Activated CD4-positive, alpha-beta T cell treated with anti-CD3 and anti-CD28 coated beads for 36 hours (primary cell): ENCODE data around the gene AKAP8. TPM values are rescaled to one million over a fixed set of nuclear protein-coding genes. Genes with fewer than 3 reads are reported as not detected.

ENCODE experiments used
- ATAC-seq: fragments of 200-7000 bp; cut with Tn5 transposase; one replicate; pipeline ENCODE4 v1.10.0; 2021; ENCODE audit warnings: mild to moderate bottlenecking, moderate library complexity
- CTCF ChIA-PET: fragments of 350-600 bp; sonication (Branson Sonifier 250); formaldehyde crosslinking; loops from one replicate; lab custom pipeline; 2021; ENCODE audit warnings: antibody characterized with exemption; lab: Charles Lee
- POLR2A ChIA-PET: fragments of 350-600 bp; sonication (Branson Sonifier 250); formaldehyde crosslinking; loops from one replicate; lab custom pipeline; 2021; ENCODE audit warnings: antibody characterized with exemption, inconsistent platforms; lab: Charles Lee
- DNase-seq: peaks from one replicate; pipeline ENCODE4 v3.0.0-alpha.2; 2020
- H3K27ac Mint-ChIP-seq: one replicate; pipeline ENCODE4 v1.8.0; 2021; ENCODE audit warnings: mixed read lengths
- H3K27me3 Mint-ChIP-seq: one replicate; pipeline ENCODE4 v1.8.0; 2021; ENCODE audit warnings: mixed read lengths
- H3K36me3 Mint-ChIP-seq: one replicate; pipeline ENCODE4 v1.8.0; 2021; ENCODE audit warnings: low read depth, mixed read lengths
- H3K4me1 Mint-ChIP-seq: one replicate; pipeline ENCODE4 v1.8.0; 2021; ENCODE audit warnings: mixed read lengths
- H3K4me3 Mint-ChIP-seq: one replicate; pipeline ENCODE4 v1.8.0; 2021; ENCODE audit warnings: mild to moderate bottlenecking, moderate library complexity, mixed read lengths
- H3K9me3 Mint-ChIP-seq: one replicate; pipeline ENCODE4 v1.8.0; 2021; ENCODE audit warnings: low read depth, mixed read lengths
- intact Hi-C, 2 experiments: fragments of 100-400 bp; cut with DNase I in 1 of 2; cut with micrococcal nuclease in 1 of 2; formaldehyde crosslinking; loops; one replicate each; pipeline versions ENCODE4 v1.14.2 to v1.15.1; 2022 to 2024; cut with DNase I, micrococcal nuclease
- total RNA-seq, 2 experiments: library from RNA; stranded (reverse); gene quantifications; one replicate each; pipeline ENCODE4 v1.2.3, GENCODE V29; 2021

Gene AKAP8
- total RNA-seq, 2 experiments from 2014 or later = 47.9 to 54.3 TPM

DNA sequence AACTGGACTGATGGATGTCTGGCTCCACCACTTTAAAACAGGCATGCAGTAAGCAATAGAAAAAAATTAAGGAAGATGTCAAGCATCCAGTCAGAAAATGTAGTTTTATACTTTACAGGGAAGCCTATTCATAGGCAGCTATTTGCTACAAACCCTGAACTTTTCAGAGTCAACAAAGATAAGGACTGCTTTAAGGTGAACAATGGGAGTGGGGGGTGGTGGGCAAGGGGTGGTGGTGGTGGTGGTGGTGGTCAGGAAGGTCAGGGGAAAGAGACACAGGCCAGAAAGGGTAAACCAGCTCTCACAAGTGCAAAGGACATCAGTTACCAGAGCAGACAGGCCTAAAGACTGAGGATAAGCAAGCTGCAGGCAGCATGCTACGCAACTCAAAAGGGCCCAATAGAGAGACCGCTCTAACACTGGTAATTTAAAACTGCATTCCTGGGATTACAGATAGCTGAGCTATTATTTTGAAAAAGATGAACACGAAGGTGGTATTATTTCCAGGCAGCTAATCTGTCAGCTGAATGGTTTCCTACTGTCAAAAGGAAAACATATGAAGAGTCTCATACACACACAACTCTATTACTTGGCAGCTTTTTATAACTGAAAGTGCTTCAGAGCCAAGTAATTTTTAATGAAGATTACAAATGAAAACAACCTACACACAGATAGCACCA, 62.1 kb downstream of the AKAP8 start:
- H3K27me3 Mint-ChIP-seq = no peaks in the 10 kb centered on the region
- intact Hi-C loops = loop anchor here (2.0 kb wide), 1 partner anchor 17 kb away; no protein-coding TSS in a partner anchor
- H3K4me3 Mint-ChIP-seq = peak overlapping the region; percentile 5
- ATAC-seq = peak; percentile 14
- ChIA-PET CTCF (interaction anchor here (0.6 to 1.6 kb wide), 5 partner anchors 11 to 65 kb away, joined by 3 to 7 read pairs (median 3); no protein-coding TSS in a partner anchor), POLR2A (interaction anchor here (1.3 to 1.5 kb wide), 2 partner anchors 13 to 16 kb away, joined by 5 read pairs; no protein-coding TSS in a partner anchor)
- DNase-seq = no peak
- H3K4me1 Mint-ChIP-seq = peaks cover 86% of the 10 kb centered on the region
- peak overlapping the region; percentile 78 for H3K27ac Mint-ChIP-seq
- H3K36me3 Mint-ChIP-seq = peaks cover 19% of the 10 kb centered on the region
- H3K9me3 Mint-ChIP-seq = peaks cover 3% of the 10 kb centered on the region

DNA sequence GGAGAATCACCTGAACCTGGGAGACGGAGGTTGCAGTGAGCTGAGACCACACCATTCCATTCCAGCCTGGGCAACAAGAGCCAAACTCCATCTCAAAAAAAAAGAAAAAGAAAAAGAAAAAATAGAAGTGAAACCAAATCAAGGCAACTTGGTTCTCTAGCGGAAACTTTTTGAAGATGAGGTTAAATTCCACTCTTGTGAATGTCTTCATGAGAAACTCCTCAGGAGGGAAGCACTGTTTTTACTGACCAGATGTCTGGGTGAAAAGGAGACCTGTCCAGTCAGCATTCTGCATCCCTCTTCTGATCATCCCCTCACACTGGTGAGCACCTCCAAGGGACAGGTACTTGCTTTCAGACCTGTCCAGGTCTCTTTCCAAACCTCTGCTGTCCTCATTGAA, 63.1 kb downstream of the AKAP8 start:
- no peaks in the 10 kb centered on the region for H3K9me3 Mint-ChIP-seq
- peak overlapping the region; percentile 78 for H3K27ac Mint-ChIP-seq
- intact Hi-C loops = no loop called here
- ATAC-seq = no peak
- no peaks in the 10 kb centered on the region for H3K27me3 Mint-ChIP-seq
- DNase-seq = no peak
- CTCF ChIA-PET = interaction anchor here (0.6 to 1.6 kb wide), 5 partner anchors 10 to 64 kb away, joined by 3 to 7 read pairs (median 3); no protein-coding TSS in a partner anchor
- POLR2A ChIA-PET = interaction anchor here (0.6 to 1.5 kb wide), 3 partner anchors 9 to 12 kb away, joined by 3 to 6 read pairs (median 5); no protein-coding TSS in a partner anchor
- H3K4me3 Mint-ChIP-seq = peak overlapping the region; percentile 11
- peaks cover 17% of the 10 kb centered on the region for H3K36me3 Mint-ChIP-seq
- H3K4me1 Mint-ChIP-seq = peaks cover 86% of the 10 kb centered on the region

DNA sequence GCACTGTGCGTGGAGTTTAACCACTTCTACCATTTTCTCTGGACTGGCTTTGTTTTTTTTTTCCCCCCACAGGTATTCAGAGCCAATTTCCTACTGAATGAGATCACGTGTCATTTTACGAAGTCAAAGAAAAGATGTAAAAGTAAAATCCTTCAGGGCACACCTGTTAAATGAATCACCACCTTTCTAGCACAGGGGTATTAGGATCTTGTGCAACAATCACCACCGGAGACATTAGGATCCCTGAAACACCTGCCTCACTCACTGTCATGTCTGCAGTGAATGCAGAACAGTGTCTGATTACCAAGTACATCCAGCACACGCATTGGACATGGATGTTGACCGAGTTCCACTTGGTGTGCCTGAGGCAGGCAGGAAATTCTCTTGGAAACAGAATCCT, 64.5 kb downstream of the AKAP8 start:
- H3K36me3 Mint-ChIP-seq = peaks cover 17% of the 10 kb centered on the region
- ATAC-seq (no peak), DNase-seq (no peak)
- CTCF ChIA-PET = interaction anchor here (0.5 to 1.2 kb wide), 4 partner anchors 10 to 48 kb away, joined by 3 read pairs; no protein-coding TSS in a partner anchor
- H3K4me1 Mint-ChIP-seq = peaks cover 84% of the 10 kb centered on the region
- no peak overlapping the region for H3K4me3 Mint-ChIP-seq
- no peaks in the 10 kb centered on the region for H3K27me3 Mint-ChIP-seq
- H3K27ac Mint-ChIP-seq = peak overlapping the region; percentile 59
- POLR2A ChIA-PET = interaction anchor here (0.6 kb wide), 1 partner anchor 127 kb away, joined by 3 read pairs; no protein-coding TSS in a partner anchor
- no peaks in the 10 kb centered on the region for H3K9me3 Mint-ChIP-seq
- intact Hi-C loops = no loop called here

DNA sequence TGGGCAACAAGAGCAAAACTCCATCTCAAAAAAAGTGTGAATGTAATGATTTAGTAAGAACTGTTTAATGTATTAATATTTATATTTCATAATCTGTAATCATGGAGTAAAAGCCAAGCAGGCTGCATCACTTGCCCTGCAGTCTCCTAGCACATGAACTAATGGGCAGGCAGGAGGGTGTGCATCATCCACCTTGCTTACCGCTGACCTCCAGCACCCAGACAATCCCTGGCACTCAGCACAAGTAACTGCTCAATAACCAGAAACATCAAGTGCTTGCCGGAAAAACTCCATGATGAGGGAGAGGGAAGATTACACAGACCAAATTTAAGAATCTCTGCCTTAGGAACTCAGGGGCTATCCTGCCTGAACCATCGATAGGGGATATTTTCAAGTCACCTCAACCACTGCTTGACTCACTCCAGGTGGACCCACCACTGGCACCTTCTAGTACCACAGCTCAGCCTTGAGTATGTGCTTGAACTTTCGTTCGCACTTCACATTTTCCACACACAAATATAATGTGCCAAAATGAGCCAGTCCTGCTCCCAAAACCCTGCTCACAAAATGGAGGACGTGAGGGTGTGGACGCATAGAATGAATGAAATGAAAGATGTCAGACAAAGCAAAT, 65.8 kb downstream of the AKAP8 start:
- ATAC-seq = no peak
- H3K27ac Mint-ChIP-seq = peak overlapping the region; percentile 67

GRCh38 chr19:15307169-15307568, 72.4 kb downstream of the AKAP8 start:
- no peak overlapping the region for H3K4me3 Mint-ChIP-seq
- no peaks in the 10 kb centered on the region for H3K9me3 Mint-ChIP-seq
- ATAC-seq (no peak), DNase-seq (no peak)
- intact Hi-C loops = loop anchor here in 1 of 2 experiments (2.0 to 10.0 kb wide), 2 partner anchors 772 to 782 kb away; partner anchors contain the start of gene TECR
- peak overlapping the region; percentile 40 for H3K27ac Mint-ChIP-seq
- ChIA-PET CTCF (interaction anchor here (2.0 kb wide), 1 partner anchor 10 kb away, joined by 7 read pairs; no protein-coding TSS in a partner anchor), POLR2A (interaction anchor here (0.9 kb wide), 1 partner anchor 9 kb away, joined by 6 read pairs; no protein-coding TSS in a partner anchor)
- H3K4me1 Mint-ChIP-seq = peaks cover 78% of the 10 kb centered on the region
- no peaks in the 10 kb centered on the region for H3K27me3 Mint-ChIP-seq
- H3K36me3 Mint-ChIP-seq = peaks cover 19% of the 10 kb centered on the region

More for the DNA sequence above, 65.8 kb downstream of the AKAP8 start:
- H3K4me1 Mint-ChIP-seq = peaks cover 81% of the 10 kb centered on the region
- ChIA-PET POLR2A (no interaction called here), CTCF (interaction anchor here (1.2 kb wide), 1 partner anchor 22 kb away, joined by 3 read pairs; no protein-coding TSS in a partner anchor)
- H3K36me3 Mint-ChIP-seq = peaks cover 20% of the 10 kb centered on the region
- no peaks in the 10 kb centered on the region for H3K9me3 Mint-ChIP-seq
- H3K4me3 Mint-ChIP-seq = no peak overlapping the region
- intact Hi-C loops = no loop called here
- H3K27me3 Mint-ChIP-seq = no peaks in the 10 kb centered on the region
- DNase-seq = no peak

GRCh38 chr19:15305582-15306334, 73.8 kb downstream of the AKAP8 start:
- Mint-ChIP-seq H3K4me3 (no peak overlapping the region), H3K27me3 (no peaks in the 10 kb centered on the region), H3K27ac (no peak overlapping the region), H3K9me3 (no peaks in the 10 kb centered on the region), H3K36me3 (peaks cover 14% of the 10 kb centered on the region), H3K4me1 (peaks cover 78% of the 10 kb centered on the region)
- DNase-seq (no peak), ATAC-seq (no peak)
- CTCF ChIA-PET = interaction anchor here (0.6 to 2.0 kb wide), 8 partner anchors 11 to 525 kb away, joined by 3 to 7 read pairs (median 4); no protein-coding TSS in a partner anchor
- intact Hi-C loops = loop anchor here in 1 of 2 experiments (2.0 to 10.0 kb wide), 2 partner anchors 773 to 781 kb away; partner anchors contain the start of gene TECR
- POLR2A ChIA-PET = no interaction called here

DNA sequence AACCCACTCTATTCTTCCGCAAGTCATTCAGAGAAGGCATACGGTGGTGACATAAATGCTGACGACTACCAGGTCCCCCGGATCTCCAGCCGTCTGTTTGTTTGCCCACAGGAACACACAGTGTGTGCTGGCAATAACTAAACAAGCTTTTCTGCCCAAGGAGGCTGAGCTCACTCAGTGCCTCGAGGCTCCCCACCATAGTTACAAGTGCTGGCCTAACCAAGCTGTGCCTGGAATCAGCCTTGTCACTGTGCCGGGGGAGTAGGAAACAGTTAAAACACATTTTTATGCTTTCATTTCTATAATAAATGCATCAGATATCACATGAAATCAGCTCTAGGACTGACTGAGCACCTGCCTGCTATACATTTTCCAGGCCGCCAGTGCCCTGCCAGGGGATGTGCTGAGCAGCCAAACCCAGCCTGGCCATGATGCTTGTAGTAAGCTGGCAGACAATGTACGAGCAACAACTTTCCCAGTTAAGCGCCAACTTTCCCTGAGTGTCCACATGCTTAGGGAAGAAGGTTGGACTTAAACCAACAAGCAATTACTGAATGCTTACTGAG, 75.4 kb downstream of the AKAP8 start:
- ChIA-PET POLR2A (interaction anchor here (0.8 to 1.3 kb wide), 5 partner anchors 13 to 1557 kb away, joined by 3 to 5 read pairs (median 3); a partner anchor contains a TSS), CTCF (interaction anchor here (0.6 to 1.4 kb wide), 7 partner anchors 9 to 30 kb away, joined by 3 to 7 read pairs (median 4); no protein-coding TSS in a partner anchor)
- no peaks in the 10 kb centered on the region for H3K27me3 Mint-ChIP-seq
- H3K4me1 Mint-ChIP-seq = peaks cover 81% of the 10 kb centered on the region
- peak overlapping the region; percentile 95 for H3K27ac Mint-ChIP-seq
- DNase-seq (peak; percentile 76), ATAC-seq (peak; percentile 65)
- peak overlapping the region; percentile 52 for H3K4me3 Mint-ChIP-seq
- H3K36me3 Mint-ChIP-seq = peaks cover 13% of the 10 kb centered on the region
- intact Hi-C loops = loop anchor here in 1 of 2 experiments (1.0 to 10.0 kb wide), 2 partner anchors 27 to 779 kb away; partner anchors contain the start of gene TECR
- no peaks in the 10 kb centered on the region for H3K9me3 Mint-ChIP-seq

Other genes with a start within 250 kb of the AKAP8 start
- gene NOTCH3, start 178.8 kb downstream of the AKAP8 start, total RNA-seq = under 1 TPM; 0.02 to 0.25 TPM
- under 1 TPM in 1 of 2 experiments, not detected in 1; 0.09 TPM for gene EPHX3, start 147.3 kb downstream of the AKAP8 start, total RNA-seq
- gene BRD4, start 47.2 kb downstream of the AKAP8 start, total RNA-seq = 100 to 1,000 TPM; 106 to 126 TPM
- 10 to 100 TPM; 76.2 to 89.9 TPM for gene AKAP8L, start 39.2 kb upstream of the AKAP8 start, total RNA-seq
- 10 to 100 TPM; 21.2 to 22.6 TPM for gene WIZ, start 70.2 kb upstream of the AKAP8 start, total RNA-seq
- 10 to 100 TPM; 80.7 to 97.7 TPM for gene RASAL3, start 84.8 kb upstream of the AKAP8 start, total RNA-seq
- gene PGLYRP2, start 99.7 kb upstream of the AKAP8 start, total RNA-seq = under 1 TPM in 1 of 2 experiments, not detected in 1; 0.14 TPM
- gene CYP4F22, start 128.7 kb upstream of the AKAP8 start, total RNA-seq = under 1 TPM; 0.54 to 0.80 TPM
- gene CYP4F8, start 235.4 kb upstream of the AKAP8 start, total RNA-seq = not detected